ENCODE data around the gene CXCL9.
"Not testable (repeated sequence)": the region's sequence is repeated elsewhere in the genome, so short reads cannot be mapped to it uniquely, and the experiment has no call there.

Gene CXCL9

GRCh38 chr4:75962072-75962471, 45.2 kb downstream of the CXCL9 start:
- FAIRE-seq; DNase-seq (ENCODE audit: low spot score): not testable (repeated sequence)

GRCh38 chr4:75958546-75958945, 48.8 kb downstream of the CXCL9 start:
- not testable (repeated sequence) for FAIRE-seq

GRCh38 chr4:75954811-75955210, 52.5 kb downstream of the CXCL9 start:
- FAIRE-seq; DNase-seq (ENCODE audit: low spot score): not testable (repeated sequence)

More at GRCh38 chr4:75958546-75958945, 48.8 kb downstream of the CXCL9 start:
- DNase-seq (ENCODE audit: low spot score), result not testable (repeated sequence)

- no peak for FAIRE-seq
- no peak for DNase-seq (ENCODE audit: low spot score)
Measured at GRCh38 chr4:75953509-75953908, 53.8 kb downstream of the CXCL9 start.
